BJ (cell line): ENCODE data around the gene ZBTB44. TPM values are rescaled to one million over a fixed set of nuclear protein-coding genes. Genes with fewer than 3 reads are reported as not detected.

Experiments
- CTCF ChIA-PET: fragments of 350-600 bp; formaldehyde crosslinking; extraction: SDS; loops from one replicate; lab custom pipeline; 2021; ENCODE audit warnings: antibody characterized with exemption, inconsistent platforms; lab: Yijun Ruan, JAX
- POLR2A ChIA-PET: fragments of 300-600 bp; sonication (Branson Sonifier 250); formaldehyde crosslinking; extraction: SDS; loops from one replicate; lab custom pipeline; 2021; ENCODE audit warnings: antibody characterized with exemption; lab: Charles Lee
- DNase-seq: peaks from one replicate; pipeline ENCODE4 v3.0.0-alpha.2; 2011; ENCODE audit warnings: low read depth
- H3K27me3 ChIP-seq: 2 replicates; pipeline ENCODE4 v1.6.0; 2011; ENCODE audit warnings: low read length; ENCODE audit not compliant: control insufficient read depth, insufficient read depth
- H3K36me3 ChIP-seq: 2 replicates; pipeline ENCODE4 v1.5.1; 2011; ENCODE audit warnings: low read length; ENCODE audit not compliant: control insufficient read depth, insufficient read depth
- H3K4me3 ChIP-seq: 2 replicates; pipeline ENCODE4 v1.5.1; 2011; ENCODE audit warnings: low read depth, mild to moderate bottlenecking, control low read depth, low read length
- polyA plus RNA-seq: library from polyadenylated mRNA; depleted of rRNA; stranded (reverse); fragments of >200 nt; gene quantifications from 2 replicates; pipeline ENCODE4 v1.2.3, GENCODE V29; 2011
- TF ChIP-seq, protein P1 (sequence below): IDR thresholded peaks from 2 replicates; pipeline ENCODE4 v1.5.1; 2011; ENCODE audit warnings: low read depth, mild to moderate bottlenecking, control low read depth, inconsistent platforms, low read length, moderate library complexity; ENCODE audit not compliant: insufficient read depth

ZBTB44 gene
- polyA plus RNA-seq, 1 experiment: 11.5 TPM

DNA sequence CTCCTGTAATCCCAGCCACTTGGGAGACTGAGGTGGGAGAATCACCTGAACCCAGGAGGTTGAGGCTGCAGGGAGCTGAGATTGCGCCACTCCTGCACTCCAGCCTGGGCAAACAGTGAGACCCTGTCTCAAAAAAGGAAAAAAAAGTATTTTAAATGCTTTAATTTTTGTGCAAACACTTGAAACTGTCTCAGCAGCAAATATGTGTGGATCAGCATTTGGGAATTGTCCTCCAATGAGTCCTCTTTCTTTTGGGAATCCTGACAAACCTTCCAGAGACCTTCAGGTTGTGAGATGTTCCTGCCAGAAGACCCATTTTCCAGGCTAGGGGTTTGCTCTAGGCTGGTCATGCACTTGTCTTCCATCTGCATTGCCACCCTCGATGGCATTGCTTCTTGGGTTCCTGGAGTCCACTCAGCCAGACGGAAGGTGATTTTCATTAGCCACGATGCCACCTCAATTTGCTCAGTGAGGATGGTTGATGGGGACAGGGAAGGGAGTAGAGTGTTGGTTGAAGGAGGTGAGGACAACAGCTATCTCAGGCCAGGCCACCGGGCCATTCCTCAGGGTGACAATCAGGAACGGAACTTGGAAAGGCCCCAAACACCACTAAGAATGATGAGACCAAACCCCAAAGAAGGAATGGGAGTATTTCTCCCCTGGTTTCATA, 99.7 kb downstream of the ZBTB44 start:
- Histone ChIP-seq H3K36me3 (no peaks in the 10 kb centered on the region), H3K4me3 (no peak overlapping the region), H3K27me3 (peaks cover 34% of the 10 kb centered on the region)
- no peak for DNase-seq
- ChIA-PET POLR2A (no interaction called here), CTCF (interaction anchor here (1.3 to 1.8 kb wide), 2 partner anchors 175 to 216 kb away, joined by 3 to 6 read pairs; no protein-coding TSS in a partner anchor)
- TF ChIP-seq, protein P1, sequence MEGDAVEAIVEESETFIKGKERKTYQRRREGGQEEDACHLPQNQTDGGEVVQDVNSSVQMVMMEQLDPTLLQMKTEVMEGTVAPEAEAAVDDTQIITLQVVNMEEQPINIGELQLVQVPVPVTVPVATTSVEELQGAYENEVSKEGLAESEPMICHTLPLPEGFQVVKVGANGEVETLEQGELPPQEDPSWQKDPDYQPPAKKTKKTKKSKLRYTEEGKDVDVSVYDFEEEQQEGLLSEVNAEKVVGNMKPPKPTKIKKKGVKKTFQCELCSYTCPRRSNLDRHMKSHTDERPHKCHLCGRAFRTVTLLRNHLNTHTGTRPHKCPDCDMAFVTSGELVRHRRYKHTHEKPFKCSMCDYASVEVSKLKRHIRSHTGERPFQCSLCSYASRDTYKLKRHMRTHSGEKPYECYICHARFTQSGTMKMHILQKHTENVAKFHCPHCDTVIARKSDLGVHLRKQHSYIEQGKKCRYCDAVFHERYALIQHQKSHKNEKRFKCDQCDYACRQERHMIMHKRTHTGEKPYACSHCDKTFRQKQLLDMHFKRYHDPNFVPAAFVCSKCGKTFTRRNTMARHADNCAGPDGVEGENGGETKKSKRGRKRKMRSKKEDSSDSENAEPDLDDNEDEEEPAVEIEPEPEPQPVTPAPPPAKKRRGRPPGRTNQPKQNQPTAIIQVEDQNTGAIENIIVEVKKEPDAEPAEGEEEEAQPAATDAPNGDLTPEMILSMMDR: no peak

DNA sequence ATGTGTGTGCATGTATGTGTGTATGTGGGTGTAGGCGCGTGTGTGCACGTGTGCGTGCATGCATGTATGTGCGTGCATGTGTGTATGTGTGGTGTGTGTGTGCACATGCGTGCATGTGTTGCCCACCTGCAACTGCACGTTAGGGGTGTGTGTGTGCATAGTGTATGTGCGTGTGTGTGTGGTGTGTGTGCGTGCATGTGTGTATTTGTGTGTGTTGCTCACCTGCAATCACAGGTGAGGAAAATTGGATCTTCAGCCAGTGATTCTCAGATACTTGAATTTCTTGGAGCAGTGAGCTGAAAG, 100.8 kb downstream of the ZBTB44 start:
- CTCF ChIA-PET: no interaction called here
- TF ChIP-seq, protein P1: no peak

DNA sequence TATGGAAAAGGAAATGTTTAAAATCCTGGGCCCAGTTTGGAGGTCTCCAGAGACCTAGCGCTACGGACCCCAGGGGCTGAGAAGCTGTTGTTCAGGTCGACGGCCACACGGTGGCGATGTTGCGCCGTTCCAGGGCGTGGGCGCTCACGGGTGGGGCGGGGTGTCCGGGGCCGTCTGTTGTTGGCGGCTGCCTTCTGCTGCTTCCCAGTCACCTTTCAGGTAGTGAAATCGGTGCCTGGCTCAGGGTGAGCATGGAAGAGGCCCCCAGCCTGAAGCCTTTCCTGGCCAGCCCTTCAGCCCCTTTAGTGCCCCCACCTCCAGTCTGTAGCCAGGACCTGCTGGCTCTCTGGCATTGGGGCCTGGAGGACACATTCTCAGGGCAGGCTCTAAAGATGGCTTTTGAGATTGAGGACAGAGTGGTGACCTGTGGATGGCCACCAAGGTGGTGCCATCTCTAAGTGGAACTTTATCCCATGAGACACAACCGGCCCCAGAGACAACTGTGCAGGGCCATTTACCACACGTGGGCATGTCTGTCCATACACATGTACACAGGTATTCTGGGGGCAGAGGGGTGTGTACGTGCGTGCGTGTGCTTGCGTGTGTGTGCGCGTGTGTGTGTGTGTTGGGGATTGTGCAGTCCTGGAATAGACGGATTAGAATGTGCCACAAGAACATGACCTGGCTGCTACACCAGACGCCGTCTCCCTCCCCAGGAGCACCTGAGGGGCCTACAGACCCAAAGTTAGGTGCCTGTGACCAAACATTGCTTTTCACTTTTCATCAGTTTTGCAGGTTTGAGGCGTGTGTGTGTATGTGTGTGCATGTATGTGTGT, 101.4 kb downstream of the ZBTB44 start:
- no peaks in the 10 kb centered on the region for H3K36me3 ChIP-seq
- CTCF ChIA-PET: interaction anchor here (0.6 to 1.8 kb wide), 25 partner anchors 8 to 703 kb away, joined by 3 to 23 read pairs (median 4); partner anchors contain the start of gene SNX19
- TF ChIP-seq, protein P1: peak; percentile 97
- H3K27me3 ChIP-seq: peaks cover 38% of the 10 kb centered on the region
- no peak overlapping the region for H3K4me3 ChIP-seq
- DNase-seq: no peak
- POLR2A ChIA-PET: no interaction called here

More for the DNA sequence above, 100.8 kb downstream of the ZBTB44 start:
- Histone ChIP-seq H3K4me3 (no peak overlapping the region), H3K27me3 (peaks cover 37% of the 10 kb centered on the region), H3K36me3 (no peaks in the 10 kb centered on the region)
- DNase-seq: no peak
- POLR2A ChIA-PET: no interaction called here

DNA sequence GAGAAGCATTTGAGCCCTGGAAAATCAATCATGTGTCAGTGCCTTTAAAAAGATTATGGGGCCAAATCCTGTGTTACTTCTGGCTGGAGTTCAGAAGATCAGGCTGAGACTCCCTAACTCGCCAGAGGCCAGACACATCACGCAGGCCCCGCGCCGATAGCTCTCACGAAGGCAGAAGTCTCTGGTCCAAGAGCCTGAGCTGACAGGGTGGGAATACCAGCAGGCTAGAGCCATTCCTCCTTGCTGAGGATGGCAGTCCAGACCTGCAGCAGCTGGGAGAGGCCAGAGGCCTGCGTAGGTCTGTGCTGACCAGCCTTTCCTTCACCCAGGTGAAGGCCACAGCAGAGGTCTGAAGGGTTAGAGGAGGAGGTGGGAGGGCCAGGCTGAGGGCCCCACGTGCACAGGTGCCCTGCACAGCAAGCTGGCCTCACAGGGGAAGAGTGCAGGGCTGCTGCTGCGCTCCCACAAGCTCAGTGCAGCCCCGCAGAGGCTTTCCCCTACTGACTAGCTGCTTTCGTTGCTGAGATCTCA, 102.2 kb downstream of the ZBTB44 start:
- DNase-seq: no peak
- Histone ChIP-seq H3K36me3 (no peaks in the 10 kb centered on the region), H3K4me3 (no peak overlapping the region), H3K27me3 (peaks cover 36% of the 10 kb centered on the region)
- ChIA-PET POLR2A (no interaction called here), CTCF (interaction anchor here (0.7 to 1.8 kb wide), 25 partner anchors 8 to 704 kb away, joined by 3 to 23 read pairs (median 4); partner anchors contain the start of gene SNX19)
- TF ChIP-seq, protein P1: no peak
